Stimulated activated naive CD8-positive, alpha-beta T cell treated with anti-CD3 and anti-CD28 coated beads, Interleukin-15, Interleukin-2, amounts not matched to agents 100 ng/mL and 50 ng/mL, for 24 hours (primary cell): Measurements from ENCODE around the gene PPM1H.

Experiments
- H3K27ac Mint-ChIP-seq: one replicate; pipeline ENCODE4 v1.8.0; 2021; ENCODE audit warnings: mild to moderate bottlenecking, mixed read lengths
- H3K27me3 Mint-ChIP-seq: one replicate; pipeline ENCODE4 v1.8.0; 2021; ENCODE audit warnings: mixed read lengths
- H3K36me3 Mint-ChIP-seq: one replicate; pipeline ENCODE4 v1.8.0; 2021; ENCODE audit warnings: low read depth, mixed read lengths
- H3K4me1 Mint-ChIP-seq: one replicate; pipeline ENCODE4 v1.8.0; 2021; ENCODE audit warnings: low read depth, mixed read lengths
- H3K4me3 Mint-ChIP-seq: one replicate; pipeline ENCODE4 v1.8.0; 2021; ENCODE audit warnings: mild to moderate bottlenecking, mixed read lengths
- H3K9me3 Mint-ChIP-seq: one replicate; pipeline ENCODE4 v1.8.0; 2021; ENCODE audit warnings: mixed read lengths

The PPM1H gene

DNA sequence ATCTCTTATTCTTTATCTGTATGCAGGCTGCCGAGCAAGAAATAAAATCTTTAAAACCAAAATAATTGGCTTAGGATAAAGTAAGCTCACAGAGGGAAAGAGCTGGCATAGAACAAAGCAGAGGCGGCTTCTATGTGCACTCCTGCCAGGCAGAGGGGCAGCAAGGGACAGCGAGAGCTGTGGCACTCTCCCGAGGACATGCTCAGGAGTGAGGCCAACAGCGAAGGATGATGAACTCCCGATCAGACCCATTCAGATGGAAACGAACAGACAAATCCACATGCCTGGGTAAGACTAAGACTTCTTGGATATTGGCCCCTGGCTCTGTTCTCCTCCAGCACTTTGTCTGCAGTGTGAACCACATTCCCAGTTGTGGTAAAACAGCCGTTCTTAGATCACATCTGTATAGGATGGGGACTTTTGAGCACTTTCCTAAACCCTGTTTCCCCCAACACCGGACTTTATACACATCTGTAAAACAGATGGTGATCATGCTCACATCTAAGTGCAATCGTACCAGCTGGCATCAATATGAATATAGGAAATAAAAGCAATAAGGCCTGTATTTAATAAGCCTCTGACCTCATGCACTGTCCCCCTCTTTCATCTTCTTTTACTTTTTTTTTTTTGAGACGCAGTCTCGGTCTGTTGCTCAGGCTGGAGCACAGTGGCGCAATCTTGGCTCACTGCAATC, 134.1 kb downstream of the PPM1H start:
- Mint-ChIP-seq H3K4me3 (no peak overlapping the region), H3K27me3 (peaks cover 9% of the 10 kb centered on the region), H3K36me3 (no peaks in the 10 kb centered on the region), H3K4me1 (no peaks in the 10 kb centered on the region), H3K27ac (no peak overlapping the region), H3K9me3 (no peaks in the 10 kb centered on the region)

DNA sequence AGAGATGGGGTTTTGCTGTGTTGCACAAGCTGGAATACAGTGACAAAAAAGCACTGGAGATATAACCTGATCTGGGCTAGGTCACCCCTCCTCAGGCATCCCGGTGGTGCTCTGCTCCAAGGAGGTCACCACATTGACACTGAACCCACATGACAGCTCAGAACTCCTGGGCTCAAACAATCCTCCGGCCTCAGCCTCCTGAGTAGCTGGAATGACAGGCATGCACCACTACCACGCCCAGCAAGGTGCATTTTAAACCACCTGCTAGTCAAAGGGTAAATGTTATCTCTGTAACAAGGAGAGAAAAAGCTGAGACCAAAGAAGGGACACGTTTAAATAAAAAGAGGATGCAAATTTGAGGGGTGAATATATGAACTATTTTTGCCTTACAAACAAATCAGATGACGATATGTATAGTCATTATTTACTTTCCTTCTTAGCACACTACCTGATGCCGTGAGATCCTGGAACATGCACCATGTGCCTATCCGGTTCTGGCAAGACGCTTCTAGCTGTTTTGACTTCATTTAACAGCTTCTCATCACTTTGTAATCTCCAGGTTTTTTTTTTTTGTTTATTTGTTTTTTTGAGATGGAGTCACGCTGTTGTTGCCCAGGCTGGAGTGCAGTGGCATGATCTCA, 135.1 kb downstream of the PPM1H start:
- H3K4me1 Mint-ChIP-seq, result no peaks in the 10 kb centered on the region
- no peak overlapping the region for H3K27ac Mint-ChIP-seq
- H3K27me3 Mint-ChIP-seq, result peaks cover 4% of the 10 kb centered on the region
- H3K36me3 Mint-ChIP-seq, result no peaks in the 10 kb centered on the region
- no peak overlapping the region for H3K4me3 Mint-ChIP-seq
- H3K9me3 Mint-ChIP-seq, result no peaks in the 10 kb centered on the region

DNA sequence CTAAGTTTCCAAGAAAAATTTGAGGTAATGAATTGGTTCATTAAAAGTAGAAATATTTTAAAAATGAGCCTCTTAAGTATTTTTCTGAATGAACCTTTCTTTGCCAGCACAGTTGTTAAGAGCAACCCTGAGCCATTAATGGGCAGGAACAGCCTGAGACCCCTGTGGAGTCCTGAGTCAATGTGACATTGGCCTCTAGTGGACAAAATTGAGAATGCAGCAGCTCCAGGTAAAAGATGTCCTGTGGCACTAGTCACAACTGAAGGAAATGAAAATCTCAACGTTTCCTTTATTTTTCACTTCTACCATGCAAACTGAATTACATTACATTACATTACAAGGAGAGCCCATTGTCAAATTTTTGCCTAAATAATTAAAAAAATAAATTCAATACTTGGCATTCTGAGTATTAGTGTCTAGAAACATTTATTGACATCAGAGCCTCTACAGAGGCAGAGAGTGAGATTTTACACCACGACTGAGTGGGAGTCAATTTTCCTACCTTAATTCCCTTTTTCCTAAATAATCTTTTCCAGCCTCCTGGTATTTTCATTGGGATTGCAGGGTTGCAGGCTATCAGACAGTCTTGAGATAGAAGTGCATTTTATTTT, 135.7 kb downstream of the PPM1H start:
- H3K27me3 Mint-ChIP-seq, result peaks cover 7% of the 10 kb centered on the region
- no peaks in the 10 kb centered on the region for H3K9me3 Mint-ChIP-seq
- H3K4me1 Mint-ChIP-seq, result no peaks in the 10 kb centered on the region
- no peak overlapping the region for H3K27ac Mint-ChIP-seq
- H3K4me3 Mint-ChIP-seq, result no peak overlapping the region
- no peaks in the 10 kb centered on the region for H3K36me3 Mint-ChIP-seq

DNA sequence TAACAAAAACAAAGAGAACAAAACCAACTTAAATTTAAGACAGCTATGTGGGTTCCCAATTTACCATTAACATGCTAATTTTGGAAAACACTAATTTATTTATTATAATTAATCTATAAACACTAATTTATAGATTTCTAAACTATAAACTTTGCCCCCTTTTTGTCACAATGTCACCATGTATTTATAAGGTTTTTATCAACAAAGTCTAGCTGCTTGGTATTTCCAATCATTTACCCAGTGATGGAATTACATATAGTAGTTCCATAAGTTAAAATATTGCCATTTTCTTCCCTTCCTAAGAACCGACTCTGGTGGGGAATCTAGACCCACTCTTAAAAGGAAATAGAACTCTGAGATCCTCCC, 140.7 kb downstream of the PPM1H start:
- Mint-ChIP-seq H3K4me1 (no peaks in the 10 kb centered on the region), H3K27me3 (peaks cover 7% of the 10 kb centered on the region), H3K9me3 (no peaks in the 10 kb centered on the region), H3K4me3 (no peak overlapping the region), H3K27ac (no peak overlapping the region), H3K36me3 (no peaks in the 10 kb centered on the region)

DNA sequence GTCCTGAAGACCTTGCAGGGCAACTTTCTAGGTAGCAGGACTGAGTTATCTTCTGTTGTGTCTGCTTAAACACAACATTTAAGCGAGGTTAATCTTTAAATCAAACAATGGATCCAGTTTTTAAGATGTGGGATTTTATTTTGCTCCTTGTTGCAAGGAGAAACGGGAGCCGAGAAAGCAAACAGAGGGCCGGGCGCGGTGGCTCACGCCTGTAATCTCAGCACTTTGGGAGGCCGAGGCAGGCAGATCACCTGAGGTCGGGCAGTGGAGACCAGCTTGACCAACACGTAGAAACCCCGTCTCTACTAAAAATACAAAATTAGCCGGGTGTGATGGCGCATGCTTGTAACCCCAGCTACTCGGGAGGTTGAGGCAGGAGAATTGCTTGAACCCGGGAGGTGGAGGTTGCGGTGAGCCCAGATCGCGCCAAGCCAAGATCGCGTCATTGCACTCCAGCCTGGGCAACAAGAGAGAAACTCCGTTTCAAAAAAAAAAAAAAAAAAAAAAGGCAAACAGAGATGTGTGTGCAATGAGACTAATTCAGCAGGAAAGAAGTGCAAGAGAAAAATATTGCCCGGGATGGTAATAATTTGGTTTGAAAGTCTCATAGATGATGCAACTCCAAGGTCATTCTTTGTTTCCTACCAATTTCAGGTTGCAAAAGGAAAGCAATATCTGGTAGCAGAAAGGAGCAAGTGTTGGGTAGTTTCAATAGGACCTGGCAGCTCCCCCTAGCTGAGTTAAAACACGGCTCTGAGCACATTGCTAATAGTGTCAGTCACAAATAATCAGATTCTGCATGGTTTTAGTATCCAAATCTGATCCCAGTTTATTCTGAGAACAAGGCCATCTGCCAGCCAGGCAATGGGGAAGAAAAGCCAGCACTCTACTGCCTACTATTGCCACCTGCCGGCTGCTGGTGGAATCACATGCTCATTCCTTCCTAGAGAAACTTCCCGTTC, 141.4 kb downstream of the PPM1H start:
- H3K27ac Mint-ChIP-seq, result no peak overlapping the region
- H3K4me3 Mint-ChIP-seq, result no peak overlapping the region
- no peaks in the 10 kb centered on the region for H3K36me3 Mint-ChIP-seq
- no peaks in the 10 kb centered on the region for H3K9me3 Mint-ChIP-seq
- no peaks in the 10 kb centered on the region for H3K4me1 Mint-ChIP-seq
- peaks cover 7% of the 10 kb centered on the region for H3K27me3 Mint-ChIP-seq

DNA sequence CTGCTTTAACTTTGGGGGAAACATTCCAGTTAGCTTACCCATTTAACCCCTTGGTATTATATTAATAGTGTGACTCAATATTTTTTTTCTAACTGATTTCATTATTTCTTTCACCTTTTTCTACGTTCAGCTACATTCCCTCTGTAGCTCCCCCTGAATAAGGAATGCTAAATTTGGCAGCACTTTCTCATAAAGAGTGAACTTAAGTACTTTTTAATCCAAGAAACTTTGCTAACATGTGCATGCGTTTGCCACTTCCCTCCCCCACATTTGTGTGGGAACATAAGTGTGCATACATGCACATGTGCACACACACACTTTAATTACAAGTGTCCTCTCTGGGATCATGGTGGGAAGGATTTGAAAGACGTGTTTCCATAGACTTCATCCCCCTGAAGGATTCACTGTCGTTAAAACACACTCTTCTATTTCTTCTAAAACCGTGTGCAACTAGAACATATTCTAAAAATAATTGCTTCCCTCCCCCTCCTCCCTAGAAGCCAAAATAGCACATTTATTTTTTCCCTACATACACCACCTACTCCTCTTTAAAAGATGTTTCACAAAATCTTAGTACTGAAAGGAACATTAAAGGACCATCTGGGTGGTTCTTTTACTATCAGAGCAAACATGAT, 142.6 kb downstream of the PPM1H start:
- Mint-ChIP-seq H3K4me1 (no peaks in the 10 kb centered on the region), H3K36me3 (no peaks in the 10 kb centered on the region), H3K9me3 (no peaks in the 10 kb centered on the region), H3K27me3 (peaks cover 3% of the 10 kb centered on the region), H3K27ac (no peak overlapping the region), H3K4me3 (no peak overlapping the region)

DNA sequence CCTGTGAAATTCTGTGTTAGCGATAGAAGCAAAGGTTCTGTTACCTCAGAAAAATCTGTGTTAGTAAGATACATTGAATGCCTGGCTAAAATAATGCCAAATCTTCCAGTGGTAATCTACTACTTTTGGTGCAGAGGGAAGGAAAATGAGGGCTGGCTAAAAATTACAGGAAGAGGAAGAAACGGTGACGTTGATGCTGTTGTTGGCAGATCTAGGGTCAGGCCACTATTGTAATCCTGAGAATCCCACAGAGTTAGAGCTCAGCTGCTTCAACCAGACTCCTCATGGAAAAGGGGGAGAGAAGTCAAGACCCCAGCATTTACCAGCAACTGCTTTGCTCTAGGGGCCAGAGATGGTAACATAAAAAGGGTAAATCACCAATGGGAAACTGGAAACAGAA, 145.1 kb downstream of the PPM1H start:
- Mint-ChIP-seq H3K4me3 (no peak overlapping the region), H3K27me3 (peaks cover 3% of the 10 kb centered on the region), H3K36me3 (no peaks in the 10 kb centered on the region), H3K27ac (no peak overlapping the region), H3K4me1 (peaks cover 13% of the 10 kb centered on the region), H3K9me3 (no peaks in the 10 kb centered on the region)

DNA sequence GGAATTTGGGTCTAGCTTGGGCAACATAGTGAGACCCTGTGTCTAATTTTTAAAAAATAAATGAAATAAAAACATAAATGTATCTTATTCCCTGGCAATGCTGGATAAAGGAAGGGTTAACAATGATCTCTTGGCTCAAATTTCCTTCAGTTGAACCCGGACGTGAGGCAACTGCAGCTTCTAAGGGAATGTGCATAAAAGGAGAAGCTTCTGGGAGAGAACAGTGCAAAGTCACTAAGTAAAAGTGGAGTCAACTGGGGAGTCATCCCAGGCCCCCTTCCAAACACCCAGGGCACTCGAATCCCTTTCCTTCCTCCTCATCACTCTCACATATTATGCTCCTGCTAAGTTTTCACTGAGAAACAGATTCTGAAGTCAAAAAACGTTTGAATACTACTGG, 147.3 kb downstream of the PPM1H start:
- no peaks in the 10 kb centered on the region for H3K36me3 Mint-ChIP-seq
- no peak overlapping the region for H3K27ac Mint-ChIP-seq
- no peaks in the 10 kb centered on the region for H3K27me3 Mint-ChIP-seq
- no peaks in the 10 kb centered on the region for H3K9me3 Mint-ChIP-seq
- H3K4me3 Mint-ChIP-seq, result no peak overlapping the region
- peaks cover 15% of the 10 kb centered on the region for H3K4me1 Mint-ChIP-seq

DNA sequence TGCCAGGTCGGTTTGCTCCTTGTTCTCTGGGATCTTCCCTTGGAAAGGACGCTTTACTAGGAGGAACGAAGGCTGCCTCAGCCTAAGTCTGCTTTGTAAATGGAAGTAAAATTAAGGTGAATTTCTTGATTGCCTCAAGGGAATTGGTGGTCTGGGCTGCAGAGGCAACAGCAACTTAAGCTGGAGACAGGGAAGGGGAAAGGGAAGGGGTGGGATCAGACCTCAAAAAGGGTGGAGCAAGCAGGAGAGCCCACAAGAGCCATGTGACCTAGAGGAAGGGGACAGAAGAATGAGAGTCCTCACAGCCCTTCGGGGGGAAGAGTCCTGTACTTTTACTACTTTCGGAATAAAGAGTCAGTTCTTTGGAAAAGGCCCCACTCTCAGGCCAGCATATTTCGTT, 147.9 kb downstream of the PPM1H start:
- Mint-ChIP-seq H3K27me3 (no peaks in the 10 kb centered on the region), H3K27ac (no peak overlapping the region), H3K36me3 (no peaks in the 10 kb centered on the region), H3K4me1 (peaks cover 15% of the 10 kb centered on the region), H3K4me3 (no peak overlapping the region), H3K9me3 (no peaks in the 10 kb centered on the region)

DNA sequence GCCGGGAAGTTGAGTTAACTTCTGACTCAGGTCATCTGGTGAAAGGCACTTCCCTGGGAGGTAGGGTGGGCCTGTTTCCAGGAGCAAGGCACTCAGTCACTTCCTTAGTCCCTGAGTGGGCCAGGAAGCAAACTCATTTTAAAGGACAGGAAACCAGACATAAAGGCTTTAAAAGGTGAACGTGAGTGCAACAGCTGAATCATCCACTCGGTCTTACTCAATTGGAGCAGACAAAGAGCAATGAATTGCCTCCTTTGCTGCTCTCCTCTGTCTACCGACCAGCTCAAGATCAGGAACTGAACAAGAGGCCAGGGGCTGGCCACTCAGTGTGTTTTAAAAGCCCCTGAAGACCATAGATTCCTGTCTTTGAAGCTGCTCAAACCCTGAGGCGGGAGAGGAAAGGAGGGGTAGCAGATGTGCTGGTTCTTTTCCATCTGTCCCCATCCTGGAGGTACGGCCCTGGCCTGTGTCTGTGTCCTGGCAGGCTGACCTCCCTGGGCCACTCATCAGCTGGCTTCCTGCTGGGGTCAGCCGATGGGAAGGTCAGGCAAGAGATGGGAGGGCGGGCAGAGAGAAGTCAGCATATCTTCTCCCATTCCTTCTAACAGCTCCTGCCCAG, 148.9 kb downstream of the PPM1H start:
- Mint-ChIP-seq H3K4me3 (no peak overlapping the region), H3K9me3 (no peaks in the 10 kb centered on the region), H3K27ac (peak overlapping the region; percentile 72), H3K4me1 (peaks cover 15% of the 10 kb centered on the region), H3K27me3 (no peaks in the 10 kb centered on the region), H3K36me3 (no peaks in the 10 kb centered on the region)

DNA sequence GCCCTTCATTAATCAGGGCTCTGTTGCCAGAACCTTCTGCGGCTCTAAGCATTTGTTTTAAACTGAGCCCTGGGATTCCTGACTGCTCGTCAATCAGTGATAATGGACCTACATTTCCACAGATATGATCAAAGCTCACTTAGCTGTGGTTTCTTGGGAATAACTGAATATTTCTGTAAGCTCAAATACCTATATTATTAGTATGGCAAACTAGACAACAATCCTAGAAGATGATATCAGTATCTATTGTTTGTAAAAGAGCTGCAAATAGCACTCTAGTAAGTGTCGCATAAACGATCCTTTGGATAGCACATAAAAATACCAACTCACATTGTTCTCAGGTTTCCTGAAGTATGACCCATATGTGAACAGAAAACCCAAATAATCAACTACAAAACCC, 150.4 kb downstream of the PPM1H start:
- peaks cover 15% of the 10 kb centered on the region for H3K4me1 Mint-ChIP-seq
- H3K36me3 Mint-ChIP-seq, result no peaks in the 10 kb centered on the region
- no peak overlapping the region for H3K4me3 Mint-ChIP-seq
- H3K27me3 Mint-ChIP-seq, result no peaks in the 10 kb centered on the region
- no peak overlapping the region for H3K27ac Mint-ChIP-seq
- no peaks in the 10 kb centered on the region for H3K9me3 Mint-ChIP-seq

DNA sequence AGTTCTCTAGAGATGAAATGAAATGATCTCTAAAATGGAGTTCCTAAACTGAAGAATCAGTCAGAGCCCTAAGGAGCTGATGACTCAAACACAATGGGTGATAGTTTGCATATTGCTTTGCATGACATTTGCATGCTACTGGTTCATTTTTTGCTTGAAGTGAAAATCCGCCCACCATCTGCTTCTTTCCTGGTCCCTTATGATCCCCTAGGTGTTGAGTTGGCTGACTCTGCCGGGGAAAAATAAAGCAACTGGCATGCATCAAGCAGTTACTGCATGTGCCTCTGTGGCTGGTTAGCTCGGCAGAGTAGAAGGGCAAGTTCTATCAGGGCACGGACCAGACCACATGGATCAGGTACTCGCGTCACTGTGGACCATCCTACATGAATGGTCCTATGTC, 151.1 kb downstream of the PPM1H start:
- Mint-ChIP-seq H3K4me1 (peaks cover 15% of the 10 kb centered on the region), H3K9me3 (no peaks in the 10 kb centered on the region), H3K27me3 (no peaks in the 10 kb centered on the region), H3K36me3 (no peaks in the 10 kb centered on the region), H3K4me3 (no peak overlapping the region), H3K27ac (no peak overlapping the region)

DNA sequence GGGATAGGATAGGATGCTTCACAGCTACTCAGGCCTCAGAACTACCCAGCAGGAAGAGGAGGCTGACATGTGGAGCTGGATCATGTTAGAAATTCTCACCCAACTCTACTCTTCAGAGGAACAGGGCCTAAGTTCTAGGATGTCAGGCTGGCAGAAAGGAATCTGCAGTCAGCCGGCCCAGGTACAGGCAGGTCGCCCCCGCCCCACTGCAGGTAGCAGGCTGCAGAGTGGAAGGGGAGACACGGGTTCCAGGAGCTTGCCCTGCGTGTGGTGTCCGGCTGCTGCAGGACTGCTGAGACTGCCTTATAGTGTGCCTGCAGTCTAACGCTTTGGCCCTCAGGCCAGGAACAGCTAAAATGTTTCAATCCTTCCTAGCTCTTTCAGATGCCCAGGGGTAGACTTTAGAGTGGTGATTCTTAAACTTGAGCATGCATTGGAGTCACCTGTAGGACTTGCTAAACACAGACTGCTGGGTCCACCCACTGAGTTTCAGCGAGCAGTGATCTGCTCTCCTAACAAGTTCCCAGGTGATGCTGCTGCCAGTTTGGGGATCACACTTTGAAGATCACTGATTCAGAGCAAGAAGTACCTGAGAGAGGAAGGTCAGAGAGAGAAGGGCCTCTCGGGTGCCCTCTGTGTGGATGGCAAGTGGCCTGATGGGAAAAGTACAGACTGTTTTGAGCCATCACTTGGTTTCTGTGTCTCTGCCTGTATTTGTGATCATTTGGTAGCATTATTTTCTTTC, 153.6 kb downstream of the PPM1H start:
- Mint-ChIP-seq H3K36me3 (no peaks in the 10 kb centered on the region), H3K4me3 (no peak overlapping the region), H3K27me3 (no peaks in the 10 kb centered on the region), H3K4me1 (peaks cover 11% of the 10 kb centered on the region), H3K27ac (no peak overlapping the region), H3K9me3 (no peaks in the 10 kb centered on the region)

DNA sequence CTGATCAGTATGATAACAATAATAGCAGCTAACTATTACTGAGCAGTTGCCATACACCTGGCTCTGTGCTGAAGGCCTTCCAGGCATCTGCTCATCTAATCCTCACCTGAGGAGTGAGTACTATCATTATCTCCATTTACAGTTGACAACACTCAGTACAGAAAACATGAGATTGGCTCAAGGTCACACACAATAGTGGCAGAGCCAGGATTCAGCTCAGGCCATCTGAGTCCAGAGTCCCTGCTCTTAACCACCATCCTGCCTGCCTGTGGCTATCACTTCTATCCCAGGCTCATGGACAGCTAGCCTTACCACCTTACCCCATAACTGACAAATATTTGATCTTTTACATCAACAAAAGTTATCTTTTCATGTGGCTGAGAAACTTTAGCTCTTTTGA, 155.5 kb downstream of the PPM1H start:
- Mint-ChIP-seq H3K36me3 (no peaks in the 10 kb centered on the region), H3K27ac (no peak overlapping the region), H3K4me3 (no peak overlapping the region), H3K9me3 (no peaks in the 10 kb centered on the region), H3K27me3 (no peaks in the 10 kb centered on the region), H3K4me1 (peaks cover 2% of the 10 kb centered on the region)
